Activated naive CD4-positive, alpha-beta T cell treated with anti-CD3 and anti-CD28 coated beads for 36 hours (primary cell): ENCODE results near the gene TMX4. TPM values are rescaled to one million over a fixed set of nuclear protein-coding genes. Genes with fewer than 3 reads are reported as not detected.

Source experiments
- CTCF ChIA-PET: fragments of 350-600 bp; sonication (Branson Sonifier 250); formaldehyde crosslinking; loops from one replicate; lab custom pipeline; 2021; ENCODE audit warnings: antibody characterized with exemption; lab: Charles Lee
- DNase-seq: peaks from one replicate; pipeline ENCODE4 v3.0.0-alpha.2; 2020
- H3K27ac Mint-ChIP-seq: one replicate; pipeline ENCODE4 v1.8.0; 2021; ENCODE audit warnings: mild to moderate bottlenecking, mixed read lengths
- H3K27me3 Mint-ChIP-seq: one replicate; pipeline ENCODE4 v1.8.0; 2021; ENCODE audit warnings: low read depth, mixed read lengths
- H3K36me3 Mint-ChIP-seq: one replicate; pipeline ENCODE4 v1.8.0; 2021; ENCODE audit warnings: low read depth, mixed read lengths
- H3K4me1 Mint-ChIP-seq: one replicate; pipeline ENCODE4 v1.8.0; 2021; ENCODE audit warnings: low read depth, mixed read lengths
- H3K4me3 Mint-ChIP-seq: one replicate; pipeline ENCODE4 v1.8.0; 2021; ENCODE audit warnings: mild to moderate bottlenecking, moderate library complexity, mixed read lengths
- H3K9me3 Mint-ChIP-seq: one replicate; pipeline ENCODE4 v1.8.0; 2021; ENCODE audit warnings: mixed read lengths
- intact Hi-C: fragments of 100-400 bp; cut with micrococcal nuclease; formaldehyde crosslinking; loops from one replicate; pipeline ENCODE4 v1.15.1; 2023
- total RNA-seq, 2 experiments: library from RNA; stranded (reverse); gene quantifications; one replicate each; pipeline ENCODE4 v1.2.3, GENCODE V29; 2021

Gene TMX4
- total RNA-seq, 2 experiments from 2014 or later: 28.3 to 29.9 TPM

DNA sequence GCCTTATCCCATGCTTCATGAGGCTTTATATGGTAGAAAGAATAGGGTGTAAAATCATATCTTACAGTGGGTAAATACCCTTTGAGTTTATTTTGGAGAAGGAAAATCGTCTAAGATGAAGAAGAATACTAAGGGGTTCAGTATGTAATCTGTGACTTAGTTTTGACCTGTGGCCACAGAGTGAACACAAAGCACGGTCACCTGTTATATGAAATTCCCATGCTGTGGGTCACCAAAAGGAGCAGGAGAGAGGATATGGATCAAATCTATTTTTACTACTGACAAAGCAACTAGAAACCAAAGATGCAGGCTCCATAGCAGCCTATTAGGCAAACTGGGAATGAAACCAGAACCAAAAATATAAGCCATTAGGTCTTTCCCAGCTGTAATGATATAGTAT is 75.7 kb downstream of the TMX4 start:
- CTCF ChIA-PET: no interaction called here
- Mint-ChIP-seq H3K4me1 (no peaks in the 10 kb centered on the region), H3K4me3 (no peak overlapping the region), H3K36me3 (no peaks in the 10 kb centered on the region), H3K9me3 (peaks cover 11% of the 10 kb centered on the region), H3K27me3 (peaks cover 4% of the 10 kb centered on the region), H3K27ac (no peak overlapping the region)
- intact Hi-C loops: no loop called here
- no peak for DNase-seq

DNA sequence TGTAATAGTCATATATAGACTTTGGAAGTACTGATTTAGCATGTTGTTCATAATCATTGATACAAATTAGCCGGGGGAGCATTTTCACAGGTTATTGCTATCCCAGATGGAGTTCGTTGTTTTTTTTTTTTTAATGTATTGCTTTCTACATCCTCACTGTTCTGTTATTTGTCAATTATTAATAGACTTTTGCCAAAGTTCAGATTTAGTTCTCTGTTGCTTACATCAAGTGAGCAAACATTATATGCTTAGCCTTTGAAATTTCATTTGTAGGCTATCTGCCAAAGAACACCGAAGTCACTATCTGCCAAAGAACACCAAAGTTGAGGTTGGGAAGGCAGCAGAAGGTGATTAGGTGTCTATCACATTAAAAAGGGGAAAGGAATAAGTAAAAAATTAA is 79.2 kb downstream of the TMX4 start, which contains the start of gene HAO1:
HAO1 (minus strand) TSS at position 118 of the 400 bp plus-strand sequence; CDS start at position 82, 36 bp downstream.
- H3K36me3 Mint-ChIP-seq: no peaks in the 10 kb centered on the region
- CTCF ChIA-PET: no interaction called here
- H3K9me3 Mint-ChIP-seq: no peaks in the 10 kb centered on the region
- H3K4me1 Mint-ChIP-seq: no peaks in the 10 kb centered on the region
- no peak for DNase-seq
- no peak within 1 kb of the TSS for H3K27ac Mint-ChIP-seq
- intact Hi-C loops: no loop called here
- no peak within 1 kb of the TSS for H3K4me3 Mint-ChIP-seq
- H3K27me3 Mint-ChIP-seq: no peaks in the 10 kb centered on the region

DNA sequence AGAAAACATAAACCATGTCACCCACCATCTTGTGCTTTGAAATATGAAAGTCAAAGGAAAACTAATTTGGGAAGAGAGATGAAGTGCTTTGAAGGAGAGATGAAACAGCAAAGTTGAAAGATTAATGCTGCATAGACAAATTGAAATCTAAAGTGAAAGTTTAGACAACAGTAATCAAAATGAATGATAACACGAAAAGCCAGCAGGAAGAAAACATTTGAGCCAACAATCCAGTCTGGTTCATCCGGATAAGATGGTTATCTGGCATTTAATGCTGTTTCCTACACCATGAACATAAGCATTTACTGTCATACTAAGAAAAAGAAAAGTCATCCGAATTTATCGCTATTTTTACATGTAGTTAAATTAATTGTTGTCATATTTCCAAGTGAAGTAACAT is 79.9 kb downstream of the TMX4 start:
- Mint-ChIP-seq H3K4me1 (no peaks in the 10 kb centered on the region), H3K27ac (no peak overlapping the region), H3K36me3 (no peaks in the 10 kb centered on the region), H3K27me3 (peaks cover 5% of the 10 kb centered on the region), H3K4me3 (no peak overlapping the region), H3K9me3 (no peaks in the 10 kb centered on the region)
- DNase-seq: no peak
- CTCF ChIA-PET: no interaction called here
- intact Hi-C loops: loop anchor here (10.0 kb wide), 2 partner anchors 365 to 445 kb away; no protein-coding TSS in a partner anchor

DNA sequence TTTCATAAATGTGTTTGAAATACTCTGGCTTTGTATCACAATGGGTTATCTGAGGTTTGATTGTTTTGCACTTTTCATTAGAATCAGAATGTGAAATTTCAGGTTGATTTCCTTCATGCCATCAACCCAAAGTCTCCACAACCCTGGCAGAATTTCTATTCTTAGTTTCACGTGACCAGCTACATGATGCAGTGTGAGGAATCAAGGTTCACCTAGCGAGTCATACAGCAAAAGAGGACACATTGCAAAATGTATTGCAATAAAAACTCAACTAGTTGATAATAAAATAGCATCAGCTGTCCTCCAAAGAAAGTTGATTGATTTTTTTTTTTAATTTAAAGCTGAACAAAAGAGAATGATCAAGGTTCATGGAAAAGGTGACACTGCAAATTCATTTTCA is 81.5 kb downstream of the TMX4 start:
- Mint-ChIP-seq H3K27me3 (peaks cover 9% of the 10 kb centered on the region), H3K27ac (no peak overlapping the region), H3K4me1 (no peaks in the 10 kb centered on the region), H3K36me3 (no peaks in the 10 kb centered on the region), H3K4me3 (no peak overlapping the region), H3K9me3 (no peaks in the 10 kb centered on the region)
- DNase-seq: no peak
- CTCF ChIA-PET: interaction anchor here (0.6 to 6.2 kb wide), 3 partner anchors 27 to 784 kb away, joined by 3 to 36 read pairs (median 3); no protein-coding TSS in a partner anchor
- intact Hi-C loops: loop anchor here (10.0 kb wide), 2 partner anchors 367 to 447 kb away; no protein-coding TSS in a partner anchor

DNA sequence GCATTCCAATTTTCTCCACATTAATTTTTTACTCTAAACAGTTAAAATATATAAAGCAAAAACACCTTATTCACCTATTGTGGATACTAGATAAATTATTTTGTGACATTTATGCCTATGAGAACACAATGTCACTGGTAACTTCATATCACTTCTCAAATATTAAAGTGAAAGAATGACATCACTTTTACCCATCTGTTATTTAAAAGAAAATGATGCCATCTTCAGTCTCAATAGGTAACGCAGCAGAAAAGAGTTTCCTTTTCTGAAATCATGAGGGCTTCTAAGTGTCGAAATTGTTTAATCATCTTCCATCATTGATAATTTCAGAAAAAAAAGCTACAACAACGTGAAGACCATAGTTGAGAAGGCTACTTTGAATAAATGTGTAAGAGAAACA is 82.2 kb downstream of the TMX4 start:
- Mint-ChIP-seq H3K27ac (no peak overlapping the region), H3K4me1 (no peaks in the 10 kb centered on the region), H3K9me3 (no peaks in the 10 kb centered on the region), H3K27me3 (peaks cover 9% of the 10 kb centered on the region), H3K4me3 (no peak overlapping the region), H3K36me3 (no peaks in the 10 kb centered on the region)
- intact Hi-C loops: loop anchor here (2.0 to 10.0 kb wide), 3 partner anchors 107 to 447 kb away; no protein-coding TSS in a partner anchor
- no peak for DNase-seq
- CTCF ChIA-PET: interaction anchor here (0.6 to 6.2 kb wide), 3 partner anchors 10 to 785 kb away, joined by 3 to 36 read pairs (median 8); no protein-coding TSS in a partner anchor

DNA sequence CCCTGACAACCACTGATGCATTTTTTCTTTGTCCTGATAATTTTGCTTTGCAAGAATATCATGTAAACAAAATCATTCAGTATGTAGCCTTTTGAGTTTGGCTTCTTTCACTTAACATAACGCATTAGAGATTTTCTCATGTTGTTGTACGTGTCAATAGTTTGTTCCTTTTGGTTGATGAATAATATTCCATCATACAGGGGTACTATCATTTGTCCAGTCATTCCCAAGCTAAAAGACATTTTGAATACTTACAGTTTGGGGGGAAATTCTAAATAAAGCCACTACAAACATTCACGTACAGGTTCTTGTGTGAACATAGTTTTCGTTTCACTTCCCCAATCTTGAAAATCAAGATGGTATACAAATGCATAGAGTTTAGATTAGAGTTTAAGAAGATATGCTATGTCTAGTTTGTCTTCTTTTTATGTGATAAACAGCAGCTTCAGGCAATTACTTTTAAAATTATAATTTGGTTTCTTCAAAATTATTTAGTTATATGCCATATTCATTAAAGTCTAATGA is 84.5 kb downstream of the TMX4 start:
- H3K27me3 Mint-ChIP-seq: peaks cover 13% of the 10 kb centered on the region
- no peaks in the 10 kb centered on the region for H3K9me3 Mint-ChIP-seq
- no peak overlapping the region for H3K27ac Mint-ChIP-seq
- H3K4me3 Mint-ChIP-seq: no peak overlapping the region
- CTCF ChIA-PET: interaction anchor here (6.2 kb wide), 1 partner anchor 787 kb away, joined by 36 read pairs; no protein-coding TSS in a partner anchor
- intact Hi-C loops: loop anchor here (10.0 kb wide), 2 partner anchors 370 to 450 kb away; no protein-coding TSS in a partner anchor
- H3K4me1 Mint-ChIP-seq: no peaks in the 10 kb centered on the region
- H3K36me3 Mint-ChIP-seq: no peaks in the 10 kb centered on the region
- no peak for DNase-seq

DNA sequence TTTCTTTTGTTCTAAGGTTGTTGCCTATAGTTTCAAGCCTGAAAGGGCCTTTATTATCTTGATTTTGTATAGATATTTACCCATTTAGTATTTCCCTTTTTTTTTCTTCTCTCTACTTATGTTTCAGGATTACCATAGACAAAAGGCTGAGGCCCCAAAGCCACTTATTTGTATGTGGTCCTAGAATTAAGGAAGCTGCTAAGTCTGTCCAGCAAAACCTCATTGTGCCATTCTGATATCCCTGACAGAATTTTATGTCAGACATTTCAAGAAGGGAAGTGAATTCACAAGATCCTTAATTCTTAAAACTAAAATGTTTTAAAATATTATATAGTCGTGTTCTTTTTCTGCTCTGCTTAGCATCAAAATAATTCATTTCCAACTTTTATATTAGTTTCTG is 86.2 kb downstream of the TMX4 start:
- Mint-ChIP-seq H3K4me3 (no peak overlapping the region), H3K36me3 (no peaks in the 10 kb centered on the region), H3K27ac (no peak overlapping the region), H3K9me3 (no peaks in the 10 kb centered on the region), H3K4me1 (no peaks in the 10 kb centered on the region), H3K27me3 (peaks cover 13% of the 10 kb centered on the region)
- DNase-seq: no peak
- CTCF ChIA-PET: interaction anchor here (6.2 kb wide), 1 partner anchor 789 kb away, joined by 36 read pairs; no protein-coding TSS in a partner anchor
- intact Hi-C loops: loop anchor here (10.0 kb wide), 2 partner anchors 371 to 451 kb away; no protein-coding TSS in a partner anchor

DNA sequence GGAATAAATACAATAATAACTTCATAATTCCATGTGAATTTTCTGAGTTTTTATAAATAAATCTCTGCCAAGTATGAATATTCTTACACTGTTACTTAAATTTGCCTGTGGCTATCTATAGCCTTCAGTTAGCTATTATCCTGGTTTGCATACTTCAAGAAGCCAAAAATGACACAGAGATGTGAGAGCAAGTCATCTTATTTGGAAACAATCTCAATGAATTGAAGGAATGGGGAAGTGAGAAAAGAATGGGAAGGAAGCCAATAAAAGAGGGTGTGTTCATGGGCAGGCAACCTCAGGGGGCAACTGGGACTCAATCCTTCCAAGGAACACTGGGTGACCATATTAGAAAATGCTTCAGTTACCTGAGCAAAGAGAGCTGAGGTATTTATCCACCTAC is 89.2 kb downstream of the TMX4 start:
- no peak for DNase-seq
- intact Hi-C loops: loop anchor here (10.0 kb wide), 2 partner anchors 374 to 454 kb away; no protein-coding TSS in a partner anchor
- H3K27me3 Mint-ChIP-seq: peaks cover 13% of the 10 kb centered on the region
- no peaks in the 10 kb centered on the region for H3K9me3 Mint-ChIP-seq
- H3K4me1 Mint-ChIP-seq: no peaks in the 10 kb centered on the region
- CTCF ChIA-PET: no interaction called here
- H3K4me3 Mint-ChIP-seq: no peak overlapping the region
- no peaks in the 10 kb centered on the region for H3K36me3 Mint-ChIP-seq
- H3K27ac Mint-ChIP-seq: no peak overlapping the region

Other genes starting within 250 kb of the TMX4 start
- gene HAO1, start 79.3 kb downstream of the TMX4 start, total RNA-seq: not detected
- gene PLCB1, start 112.5 kb upstream of the TMX4 start, total RNA-seq: 1 to 10 TPM; 1.2 TPM